ENCODE results near the gene EFCAB13.

Gene EFCAB13

GRCh38 chr17:47295037-47295873 lies 28.5 kb upstream of the EFCAB13 start:
- FAIRE-seq, result no peak

GRCh38 chr17:47295874-47296255 lies 27.9 kb upstream of the EFCAB13 start:
- no peak for FAIRE-seq

GRCh38 chr17:47297661-47298400 lies 25.9 kb upstream of the EFCAB13 start:
- no peak for FAIRE-seq

GRCh38 chr17:47298712-47299111 lies 25.0 kb upstream of the EFCAB13 start:
- no peak for FAIRE-seq

GRCh38 chr17:47299239-47299910 lies 24.4 kb upstream of the EFCAB13 start:
- FAIRE-seq, result no peak

- no peak for FAIRE-seq
Measured at GRCh38 chr17:47300718-47301117, 23.0 kb upstream of the EFCAB13 start.

GRCh38 chr17:47301161-47301560 lies 22.6 kb upstream of the EFCAB13 start:
- no peak for FAIRE-seq

GRCh38 chr17:47301831-47302230 lies 21.9 kb upstream of the EFCAB13 start:
- no peak for FAIRE-seq

GRCh38 chr17:47304186-47304585 lies 19.6 kb upstream of the EFCAB13 start:
- no peak for FAIRE-seq

GRCh38 chr17:47305302-47305923 lies 18.3 kb upstream of the EFCAB13 start:
- no peak for FAIRE-seq

- FAIRE-seq, result no peak
Measured at GRCh38 chr17:47310186-47310733, 13.5 kb upstream of the EFCAB13 start.

GRCh38 chr17:47311420-47311819 lies 12.3 kb upstream of the EFCAB13 start:
- no peak for FAIRE-seq

- FAIRE-seq, result peak; percentile 49
Measured at GRCh38 chr17:47315451-47316266, 8.1 kb upstream of the EFCAB13 start.

- peak; percentile 80 for FAIRE-seq
Measured at GRCh38 chr17:47316311-47316710, 7.4 kb upstream of the EFCAB13 start.

- FAIRE-seq, result no peak
Measured at GRCh38 chr17:47317119-47317518, 6.6 kb upstream of the EFCAB13 start.

- FAIRE-seq, result no peak
Measured at GRCh38 chr17:47318197-47318918, 5.4 kb upstream of the EFCAB13 start.

- FAIRE-seq, result no peak
Measured at GRCh38 chr17:47320879-47321502, 2.8 kb upstream of the EFCAB13 start.

GRCh38 chr17:47324224-47325020 lies 667 bp downstream of the EFCAB13 start:
- FAIRE-seq, result no peak

GRCh38 chr17:47325176-47325575 lies 1.4 kb downstream of the EFCAB13 start:
- FAIRE-seq, result no peak

GRCh38 chr17:47330548-47330947 lies 6.8 kb downstream of the EFCAB13 start:
- FAIRE-seq, result no peak
